ENCODE results near the gene C1QTNF1. TPM values are rescaled to one million over a fixed set of nuclear protein-coding genes. Genes with fewer than 3 reads are reported as not detected.

The C1QTNF1 gene
- total RNA-seq, 3 donors from 2014 or later (not counting 1 experiment from before 2014, with no cell fraction given), result 0.20 to 0.28 TPM; not detected in 1

DNA sequence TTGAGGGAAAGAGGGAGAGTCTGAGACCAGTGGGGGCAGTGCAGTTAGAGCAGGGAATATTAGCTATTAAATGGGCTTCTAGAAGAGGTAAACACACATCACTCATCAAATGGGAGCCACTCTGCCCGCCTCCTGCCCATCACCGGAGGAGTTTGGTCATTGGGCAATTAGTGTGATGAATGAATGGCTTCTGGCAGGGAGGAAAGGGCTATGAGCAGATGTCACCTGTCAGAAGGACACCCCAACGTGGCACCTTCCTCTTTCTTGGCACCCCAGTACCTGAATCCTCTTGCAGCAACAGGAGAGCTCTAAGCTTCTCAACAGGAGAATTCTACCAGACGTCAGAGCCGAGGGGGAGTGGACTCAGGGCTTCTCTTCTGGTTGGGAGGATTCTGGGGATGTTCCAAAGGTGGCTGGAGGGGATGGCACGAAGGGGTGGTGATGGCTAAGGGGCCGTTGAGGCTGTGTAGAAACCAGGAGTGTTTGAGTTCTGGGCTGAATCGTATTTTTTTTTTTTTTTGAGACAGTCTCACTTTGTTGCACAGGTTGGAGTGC, 11.0 kb downstream of the C1QTNF1 start:
- H3K36me3 ChIP-seq (ENCODE audit: control insufficient read depth, insufficient read depth, low read length), result no peaks in the 10 kb centered on the region
- no peak overlapping the region for H3K4me3 Mint-ChIP-seq
- H3K27me3 Mint-ChIP-seq (ENCODE audit: low read depth in 2 of 2), result peaks cover 10 to 18% of the 10 kb centered on the region in 2 donors
- no peaks in the 10 kb centered on the region for H3K4me1 Mint-ChIP-seq
- H3K4me3 ChIP-seq (ENCODE audit: low read length), result no peak overlapping the region
- whole genome bisulfite sequencing (ENCODE audit: insufficient coverage), result 68% methylated on average over 6 of the region's 8 CpGs
- H3K27me3 ChIP-seq (ENCODE audit: control insufficient read depth, insufficient read depth, low read length), result no peaks in the 10 kb centered on the region
- intact Hi-C loops (cut with micrococcal nuclease), result no loop called here
- DNase-seq (no peak), ATAC-seq (no peak)
- H3K4me1 ChIP-seq (ENCODE audit: control insufficient read depth, insufficient read depth, low read length), result no peaks in the 10 kb centered on the region
- no peak overlapping the region for H3K27ac Mint-ChIP-seq
- no peaks in the 10 kb centered on the region for H3K36me3 Mint-ChIP-seq
- H3K27ac ChIP-seq (ENCODE audit: low read length), result no peak overlapping the region
- H3K9me3 ChIP-seq (ENCODE audit: control insufficient read depth, insufficient read depth, low read length), result no peaks in the 10 kb centered on the region
- TF ChIP-seq, protein P1, sequence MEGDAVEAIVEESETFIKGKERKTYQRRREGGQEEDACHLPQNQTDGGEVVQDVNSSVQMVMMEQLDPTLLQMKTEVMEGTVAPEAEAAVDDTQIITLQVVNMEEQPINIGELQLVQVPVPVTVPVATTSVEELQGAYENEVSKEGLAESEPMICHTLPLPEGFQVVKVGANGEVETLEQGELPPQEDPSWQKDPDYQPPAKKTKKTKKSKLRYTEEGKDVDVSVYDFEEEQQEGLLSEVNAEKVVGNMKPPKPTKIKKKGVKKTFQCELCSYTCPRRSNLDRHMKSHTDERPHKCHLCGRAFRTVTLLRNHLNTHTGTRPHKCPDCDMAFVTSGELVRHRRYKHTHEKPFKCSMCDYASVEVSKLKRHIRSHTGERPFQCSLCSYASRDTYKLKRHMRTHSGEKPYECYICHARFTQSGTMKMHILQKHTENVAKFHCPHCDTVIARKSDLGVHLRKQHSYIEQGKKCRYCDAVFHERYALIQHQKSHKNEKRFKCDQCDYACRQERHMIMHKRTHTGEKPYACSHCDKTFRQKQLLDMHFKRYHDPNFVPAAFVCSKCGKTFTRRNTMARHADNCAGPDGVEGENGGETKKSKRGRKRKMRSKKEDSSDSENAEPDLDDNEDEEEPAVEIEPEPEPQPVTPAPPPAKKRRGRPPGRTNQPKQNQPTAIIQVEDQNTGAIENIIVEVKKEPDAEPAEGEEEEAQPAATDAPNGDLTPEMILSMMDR (IDR thresholded peaks at IDR 0.05), result no peak
- no peaks in the 10 kb centered on the region for H3K9me3 Mint-ChIP-seq

DNA sequence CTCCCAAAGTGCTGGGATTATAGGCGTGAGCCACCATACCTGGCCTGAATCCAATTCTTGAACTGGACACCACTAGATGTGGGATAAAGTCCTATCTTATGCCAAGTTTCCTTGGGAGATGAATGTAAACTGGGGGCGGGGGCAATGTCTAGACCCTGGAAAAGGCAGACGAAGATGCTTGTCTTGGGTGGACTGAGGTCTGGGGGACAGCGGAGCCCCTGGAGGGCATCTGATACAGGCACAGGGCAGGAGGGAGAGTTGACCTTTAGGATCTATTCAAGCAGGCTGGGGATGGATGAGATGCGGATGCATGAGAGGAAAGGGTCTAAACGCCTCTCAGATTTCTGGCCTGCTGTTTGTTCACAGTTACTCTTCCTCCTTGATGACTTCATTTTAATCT, 11.7 kb downstream of the C1QTNF1 start:
- WGBS (ENCODE audit: insufficient coverage), result 86% methylated on average over 6 of the region's 6 CpGs
- no peaks in the 10 kb centered on the region for H3K4me1 Mint-ChIP-seq

DNA sequence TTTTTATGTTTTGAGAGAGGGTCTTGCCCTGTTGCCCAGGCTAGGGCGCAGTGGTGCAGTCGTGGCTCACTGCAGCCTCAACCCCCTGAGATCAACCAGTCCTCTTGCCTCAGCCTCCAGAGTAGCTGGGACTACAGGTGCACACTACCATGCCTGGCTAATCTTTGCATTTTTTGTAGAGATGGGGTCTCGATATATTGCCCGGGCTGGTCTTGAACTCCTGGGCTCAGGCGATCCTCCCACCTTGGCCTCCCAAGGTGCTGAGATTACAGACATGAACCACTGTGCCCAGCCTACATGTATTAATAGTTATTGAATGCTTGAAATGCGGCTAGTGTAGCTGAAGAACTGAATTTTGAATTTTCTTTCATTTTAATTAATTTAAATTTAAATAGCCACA, 12.2 kb downstream of the C1QTNF1 start:
- ATAC-seq, result no peak
- no peak overlapping the region for H3K4me3 ChIP-seq (ENCODE audit: low read length)
- intact Hi-C loops (cut with micrococcal nuclease), result no loop called here

More for the DNA sequence above, 11.7 kb downstream of the C1QTNF1 start:
- no peak overlapping the region for H3K4me3 ChIP-seq (ENCODE audit: low read length)
- DNase-seq, result no peak
- ATAC-seq, result no peak
- H3K27me3 ChIP-seq (ENCODE audit: control insufficient read depth, insufficient read depth, low read length), result no peaks in the 10 kb centered on the region
- H3K4me3 Mint-ChIP-seq, result no peak overlapping the region
- intact Hi-C loops (cut with micrococcal nuclease), result no loop called here
- no peaks in the 10 kb centered on the region for H3K36me3 ChIP-seq (ENCODE audit: control insufficient read depth, insufficient read depth, low read length)
- no peak overlapping the region for H3K27ac ChIP-seq (ENCODE audit: low read length)
- TF ChIP-seq, protein P1 (IDR thresholded peaks at IDR 0.05), result no peak
- no peak overlapping the region for H3K27ac Mint-ChIP-seq
- peaks cover 10 to 15% of the 10 kb centered on the region in 2 donors for H3K27me3 Mint-ChIP-seq (ENCODE audit: low read depth in 2 of 2)
- no peaks in the 10 kb centered on the region for H3K9me3 ChIP-seq (ENCODE audit: control insufficient read depth, insufficient read depth, low read length)
- no peaks in the 10 kb centered on the region for H3K4me1 ChIP-seq (ENCODE audit: control insufficient read depth, insufficient read depth, low read length)
- H3K36me3 Mint-ChIP-seq, result no peaks in the 10 kb centered on the region
- H3K9me3 Mint-ChIP-seq, result no peaks in the 10 kb centered on the region

More for the DNA sequence above, 12.2 kb downstream of the C1QTNF1 start:
- H3K36me3 Mint-ChIP-seq, result no peaks in the 10 kb centered on the region
- no peaks in the 10 kb centered on the region for H3K9me3 ChIP-seq (ENCODE audit: control insufficient read depth, insufficient read depth, low read length)
- H3K27ac Mint-ChIP-seq, result no peak overlapping the region
- DNase-seq, result no peak
- WGBS (ENCODE audit: insufficient coverage), result 91% methylated on average over 6 of the region's 6 CpGs
- H3K4me1 Mint-ChIP-seq, result no peaks in the 10 kb centered on the region
- no peaks in the 10 kb centered on the region for H3K27me3 ChIP-seq (ENCODE audit: control insufficient read depth, insufficient read depth, low read length)
- TF ChIP-seq, protein P1 (IDR thresholded peaks at IDR 0.05), result no peak
- no peak overlapping the region for H3K27ac ChIP-seq (ENCODE audit: low read length)
- H3K36me3 ChIP-seq (ENCODE audit: control insufficient read depth, insufficient read depth, low read length), result no peaks in the 10 kb centered on the region
- no peaks in the 10 kb centered on the region for H3K9me3 Mint-ChIP-seq
- H3K4me3 Mint-ChIP-seq, result no peak overlapping the region
- no peaks in the 10 kb centered on the region for H3K4me1 ChIP-seq (ENCODE audit: control insufficient read depth, insufficient read depth, low read length)
- peaks cover 10 to 12% of the 10 kb centered on the region in 2 donors for H3K27me3 Mint-ChIP-seq (ENCODE audit: low read depth in 2 of 2)
